H1 (cell line): ENCODE data around the gene PDE4D. TPM values are rescaled to one million over a fixed set of nuclear protein-coding genes. Genes with fewer than 3 reads are reported as not detected.

Source experiments
- CTCF ChIA-PET: fragments of 300-600 bp; sonication (Branson Sonifier 250); formaldehyde crosslinking; loops from one replicate; lab custom pipeline; 2021; ENCODE audit not compliant: partially characterized antibody; lab: Charles Lee
- POLR2A ChIA-PET: fragments of 300-600 bp; sonication (Branson Sonifier 250); formaldehyde crosslinking; loops from one replicate; lab custom pipeline; 2021; ENCODE audit warnings: inconsistent platforms; ENCODE audit not compliant: partially characterized antibody; lab: Charles Lee
- DNase-seq, 2 experiments: peaks; one replicate each; pipeline versions ENCODE4 v3.0.0 to v3.0.0-alpha.2; 2010 to 2022; ENCODE audit warnings: low spot score in 2 of 2, low read depth in 1 of 2, mixed read lengths in 1 of 2
- FAIRE-seq: peaks from 2 replicates; lab custom pipeline; 2011; peaks lifted over from hg19 to GRCh38; lab: Jason Lieb, UNC
- H2AFZ ChIP-seq: 2 replicates; pipeline ENCODE4 v1.8.1; 2012; ENCODE audit warnings: low read length, inconsistent platforms
- H2AK5ac ChIP-seq: 2 replicates; pipeline ENCODE4 v1.6.1; 2013; ENCODE audit warnings: low read depth, low read length
- H2BK120ac ChIP-seq: replicated peaks from 2 replicates; pipeline ENCODE3; 2013; ENCODE audit warnings: low read depth, low read length, inconsistent platforms
- H2BK12ac ChIP-seq: 2 replicates; pipeline ENCODE4 v1.6.1; 2013; ENCODE audit warnings: low read depth, low read length
- H2BK15ac ChIP-seq: 2 replicates; pipeline ENCODE4 v1.6.1; 2013; ENCODE audit warnings: low read length
- H2BK20ac ChIP-seq: 2 replicates; pipeline ENCODE4 v1.6.1; 2013; ENCODE audit warnings: low read length
- H2BK5ac ChIP-seq: 2 replicates; pipeline ENCODE4 v1.6.1; 2013; ENCODE audit warnings: low read depth, low read length
- H3K14ac ChIP-seq: 2 replicates; pipeline ENCODE4 v1.6.1; 2013; ENCODE audit warnings: inconsistent platforms; ENCODE audit not compliant: insufficient read length
- H3K18ac ChIP-seq: 2 replicates; pipeline ENCODE4 v1.6.1; 2013; ENCODE audit warnings: low read length; ENCODE audit errors: extremely low read depth
- H3K23ac ChIP-seq: 2 replicates; pipeline ENCODE4 v1.6.1; 2013; ENCODE audit warnings: inconsistent platforms; ENCODE audit not compliant: insufficient read length
- H3K23me2 ChIP-seq: 2 replicates; pipeline ENCODE4 v1.6.1; 2013; ENCODE audit warnings: low read depth, low read length
- H3K27ac ChIP-seq: 2 replicates; pipeline ENCODE4 v1.6.1; 2011; ENCODE audit warnings: low read depth, low read length, inconsistent platforms
- H3K27me3 ChIP-seq, 4 experiments: replicated peaks in 1 of 4; 1 replicate in 1 of 4; 2 replicates in 3 of 4; pipeline versions ENCODE4 v1.6.1 to v1.8.1; 2011 to 2013; ENCODE audit warnings: low read length in 3 of 4, mild to moderate bottlenecking in 3 of 4, inconsistent platforms in 2 of 4, mixed read lengths in 2 of 4, moderate library complexity in 1 of 4; ENCODE audit not compliant: control insufficient read depth in 3 of 4, insufficient read depth in 3 of 4; ENCODE audit errors: extremely low read depth in 1 of 4
- H3K36me3 ChIP-seq, 4 experiments: 2 replicates each; pipeline versions ENCODE4 v1.6.1 to v1.8.1; 2011 to 2013; ENCODE audit warnings: mild to moderate bottlenecking in 4 of 4, low read length in 3 of 4, moderate library complexity in 2 of 4, control low read depth in 1 of 4, inconsistent platforms in 1 of 4; ENCODE audit not compliant: insufficient read depth in 4 of 4, control insufficient read depth in 2 of 4
- H3K4ac ChIP-seq: replicated peaks from 2 replicates; pipeline ENCODE3; 2013; ENCODE audit warnings: low read length, low read depth, mixed read lengths, inconsistent platforms; ENCODE audit not compliant: insufficient read length
- H3K4me1 ChIP-seq, 4 experiments: replicated peaks in 1 of 4; 1 replicate in 1 of 4; 2 replicates in 3 of 4; pipeline versions ENCODE4 v1.6.1 to v1.8.1; 2011 to 2013; ENCODE audit warnings: low read length in 3 of 4, inconsistent platforms in 2 of 4, mixed read lengths in 1 of 4; ENCODE audit not compliant: insufficient read depth in 4 of 4, control insufficient read depth in 3 of 4
- H3K4me2 ChIP-seq, 2 experiments: 2 replicates each; pipeline versions ENCODE4 v1.6.1 to v1.8.1; 2011 to 2013; ENCODE audit warnings: low read depth in 2 of 2, low read length in 2 of 2, control low read depth in 1 of 2, inconsistent platforms in 1 of 2, mild to moderate bottlenecking in 1 of 2; ENCODE audit not compliant: insufficient read depth in 1 of 2
- H3K4me3 ChIP-seq, 4 experiments: fragments of 200-600, 300-600 bp in 1 of 4; sonication (generic), shearing (Covaris generic), sonication (Bioruptor Twin) in 1 of 4; 2 replicates each; pipeline versions ENCODE4 v1.5.1 to v1.8.1; 2011 to 2016; ENCODE audit warnings: low read length in 4 of 4, low read depth in 3 of 4, control low read depth in 2 of 4, inconsistent platforms in 2 of 4, mild to moderate bottlenecking in 2 of 4, mixed read lengths in 1 of 4, moderate library complexity in 1 of 4; ENCODE audit not compliant: insufficient read depth in 2 of 4; ENCODE audit errors: extremely low read depth in 1 of 4
- H3K56ac ChIP-seq: replicated peaks from 2 replicates; pipeline ENCODE3; 2013; ENCODE audit warnings: low read depth, mild to moderate bottlenecking, mixed read lengths, low read length, inconsistent platforms; ENCODE audit not compliant: insufficient read length
- H3K79me1 ChIP-seq: 2 replicates; pipeline ENCODE4 v1.6.1; 2013; ENCODE audit warnings: low read depth, low read length, control low read depth
- H3K79me2 ChIP-seq, 2 experiments: 2 replicates each; pipeline versions ENCODE4 v1.6.1 to v1.8.1; 2012 to 2013; ENCODE audit warnings: low read length in 2 of 2, mild to moderate bottlenecking in 2 of 2, inconsistent platforms in 1 of 2; ENCODE audit not compliant: insufficient read depth in 2 of 2, control insufficient read depth in 1 of 2
- H3K9ac ChIP-seq, 4 experiments: replicated peaks in 1 of 4; 1 replicate in 1 of 4; 2 replicates in 3 of 4; pipeline versions ENCODE4 v1.6.1 to v1.8.1; 2011 to 2013; ENCODE audit warnings: low read depth in 3 of 4, low read length in 3 of 4, control low read depth in 2 of 4, mild to moderate bottlenecking in 2 of 4, moderate library complexity in 2 of 4, inconsistent platforms in 1 of 4; ENCODE audit errors: extremely low read depth in 1 of 4
- H3K9me3 ChIP-seq, 2 experiments: 2 replicates each; pipeline versions ENCODE4 v1.6.1 to v1.8.1; 2012 to 2013; ENCODE audit warnings: mild to moderate bottlenecking in 2 of 2, moderate library complexity in 2 of 2, control low read depth in 1 of 2, inconsistent platforms in 1 of 2, low read depth in 1 of 2, low read length in 1 of 2, mixed read lengths in 1 of 2; ENCODE audit not compliant: insufficient read depth in 2 of 2
- H4K20me1 ChIP-seq, 2 experiments: replicated peaks in 1 of 2; 2 replicates each; pipeline versions ENCODE3 to v1.8.1; 2011 to 2013; ENCODE audit warnings: inconsistent platforms in 2 of 2, low read length in 2 of 2, mild to moderate bottlenecking in 1 of 2; ENCODE audit not compliant: insufficient read depth in 2 of 2, control insufficient read depth in 1 of 2
- H4K5ac ChIP-seq: 2 replicates; pipeline ENCODE4 v1.6.1; 2013; ENCODE audit warnings: low read length, low read depth, mixed read lengths, inconsistent platforms; ENCODE audit not compliant: insufficient read length
- H4K8ac ChIP-seq: 2 replicates; pipeline ENCODE4 v1.8.0; 2013; ENCODE audit warnings: mild to moderate bottlenecking, moderate library complexity, low read length, inconsistent platforms; ENCODE audit not compliant: insufficient read depth; ENCODE audit errors: extremely low read depth
- H4K91ac ChIP-seq: replicated peaks from 2 replicates; pipeline ENCODE3; 2013; ENCODE audit warnings: low read length, mixed read lengths, inconsistent platforms; ENCODE audit not compliant: insufficient read length
- ASH2L ChIP-seq: fragments of 200-600, 300-600 bp; sonication (generic); IDR thresholded peaks from one replicate; pipeline ENCODE4 v1.7.1; 2017; ENCODE audit warnings: low read length
- ATF2 ChIP-seq: IDR thresholded peaks from 2 replicates; pipeline ENCODE4 v1.6.1; 2012; ENCODE audit warnings: low read length, inconsistent platforms
- TAF1 ChIP-seq: IDR thresholded peaks from 2 replicates; pipeline ENCODE4 v1.6.1; 2011; ENCODE audit warnings: mild to moderate bottlenecking, low read depth, low read length
- WGBS, 2 experiments: shearing (Covaris generic) in 1 of 2; methylation state at CpG; one replicate each; pipeline versions ENCODE4 v1.1.6 to v1.1.7; 2013 to 2015; ENCODE audit warnings: low lambda C conversion rate in 2 of 2, mixed read lengths in 2 of 2, inconsistent platforms in 1 of 2, low coverage in 1 of 2, missing lambda C conversion rate in 1 of 2; ENCODE audit not compliant: insufficient replicate concordance in 2 of 2, insufficient coverage in 1 of 2, insufficient read length in 1 of 2; ENCODE audit errors: extremely low coverage in 1 of 2, missing lambda C conversion rate in 1 of 2; 5-methylcytosine and 5-hydroxymethylcytosine counted together
- polyA plus RNA-seq, 7 experiments: library from polyadenylated mRNA; depleted of rRNA in 3 of 7; stranded (reverse) in 5 of 7; unstranded in 2 of 7; fragments of >200 nt in 5 of 7; fragments of 200-250 nt in 2 of 7; gene quantifications; 1 replicate in 5 of 7; 2 replicates in 1 of 7; 4 replicates in 1 of 7; pipeline versions ENCODE4 v1.2.1 to v1.2.3, GENCODE V29; 2011 to 2013; ENCODE audit warnings: missing spikeins in 2 of 7, mixed read lengths in 2 of 7
- total RNA-seq: library from RNA; stranded (reverse); fragmentation: NEBNext Ultra II Directional; extraction: Animal tissue kit (Norgen Biotek cat#: 25700); gene quantifications from 2 replicates; pipeline ENCODE4 v1.2.1, GENCODE V29; 2021

The PDE4D gene
- total and polyA plus RNA-seq, 2 of the 8 experiments (the other 6 are each of a cell fraction or from before 2014, with no cell fraction given): 2.3 to 3.7 TPM

- TF ChIP-seq ASH2L: no peak
- no peak for TF ChIP-seq ATF2
- no peak for TF ChIP-seq TAF1
- no peak overlapping the region for H4K8ac ChIP-seq
- H3K4ac ChIP-seq: no peak overlapping the region
- no peak overlapping the region for H4K5ac ChIP-seq
- H3K27me3 ChIP-seq: no peaks in the 10 kb centered on the region
- no peak overlapping the region for H2BK120ac ChIP-seq
- DNase-seq: no peak
- H3K18ac ChIP-seq: no peak overlapping the region
- no peak overlapping the region for H3K56ac ChIP-seq
- no peaks in the 10 kb centered on the region for H3K4me1 ChIP-seq
- H3K23ac ChIP-seq: no peak overlapping the region
- H4K91ac ChIP-seq: no peak overlapping the region
- H3K27ac ChIP-seq: no peak overlapping the region
- peak overlapping the region in 1 of 4 experiments; percentile 34; a peak in 1 of 7 replicates for H3K9ac ChIP-seq
- no peak for FAIRE-seq
- H2BK5ac ChIP-seq: no peak overlapping the region
- no peaks in the 10 kb centered on the region for H3K79me1 ChIP-seq
- H3K4me2 ChIP-seq: no peak overlapping the region
- H2BK15ac ChIP-seq: no peak overlapping the region
- no peaks in the 10 kb centered on the region for H3K9me3 ChIP-seq
- CTCF ChIA-PET: interaction anchor here (1.3 kb wide), 1 partner anchor 16 kb away, joined by 4 read pairs; no protein-coding TSS in a partner anchor
- H2AFZ ChIP-seq: no peak overlapping the region
- no peak overlapping the region for H2AK5ac ChIP-seq
- H3K4me3 ChIP-seq: no peak overlapping the region
- no peak overlapping the region for H2BK20ac ChIP-seq
- 61% methylated on average over 3 of the region's 3 CpGs; no CpG with 5 or more reads in 1 of the 2 experiments for whole genome bisulfite sequencing, 2 experiments
- H2BK12ac ChIP-seq: no peak overlapping the region
- no peaks in the 10 kb centered on the region for H3K23me2 ChIP-seq
- POLR2A ChIA-PET: no interaction called here
- H3K79me2 ChIP-seq: no peaks in the 10 kb centered on the region
- no peaks in the 10 kb centered on the region for H3K36me3 ChIP-seq
- no peaks in the 10 kb centered on the region for H4K20me1 ChIP-seq
- no peak overlapping the region for H3K14ac ChIP-seq
These were observed 647.2 kb downstream of the PDE4D start for GRCh38 chr5:59246145-59246869.
